NCI-H2029 (cell line): ENCODE results near the gene OR4N5.
"Not testable (repeated sequence)": the region's sequence is repeated elsewhere in the genome, so short reads cannot be mapped to it uniquely, and the experiment has no call there.

Experiments used
- DNase-seq: peaks from one replicate; lab custom pipeline; 2025; lab: John Stamatoyannopoulos, UW

OR4N5 gene

GRCh38 chr14:20138520-20138919 is at the start of gene OR4N5:
OR4N5 (plus strand) TSS chr14:20138820; CDS start chr14:20143736, 4,916 bp downstream.
- DNase-seq, result no peak

- no peak for DNase-seq
Measured at GRCh38 chr14:20092050-20092449, 46.6 kb upstream of the OR4N5 start.

GRCh38 chr14:20093442-20093841 is 45.2 kb upstream of the OR4N5 start:
- DNase-seq, result no peak

- not testable (repeated sequence) for DNase-seq
Measured at GRCh38 chr14:20098926-20099770, 39.5 kb upstream of the OR4N5 start.

- DNase-seq, result no peak
Measured at GRCh38 chr14:20110438-20110837, 28.2 kb upstream of the OR4N5 start, which contains the start of gene OR4K17. OR4K17 (plus strand) TSS chr14:20110739; CDS start chr14:20117500, 6,761 bp downstream.

- DNase-seq, result no peak
Measured at GRCh38 chr14:20112321-20112720, 26.3 kb upstream of the OR4N5 start.

- no peak for DNase-seq
Measured at GRCh38 chr14:20116748-20117147, 21.9 kb upstream of the OR4N5 start.

- DNase-seq, result no peak
Measured at GRCh38 chr14:20118795-20119194, 19.8 kb upstream of the OR4N5 start.

GRCh38 chr14:20143911-20144310 is 5.3 kb downstream of the OR4N5 start:
- no peak for DNase-seq

GRCh38 chr14:20144820-20145219 is 6.2 kb downstream of the OR4N5 start:
- DNase-seq, result no peak

GRCh38 chr14:20164462-20164861 is 25.8 kb downstream of the OR4N5 start:
- DNase-seq, result no peak

GRCh38 chr14:20167091-20167490 is 28.5 kb downstream of the OR4N5 start:
- no peak for DNase-seq

- not testable (repeated sequence) for DNase-seq
Measured at GRCh38 chr14:20169852-20170251, 31.2 kb downstream of the OR4N5 start.

GRCh38 chr14:20174205-20174604 is 35.6 kb downstream of the OR4N5 start:
- not testable (repeated sequence) for DNase-seq

- no peak for DNase-seq
Measured at GRCh38 chr14:20176330-20176729, 37.7 kb downstream of the OR4N5 start.

- DNase-seq, result no peak
Measured at GRCh38 chr14:20177433-20177974, 38.9 kb downstream of the OR4N5 start.

GRCh38 chr14:20179218-20179617 is 40.6 kb downstream of the OR4N5 start:
- DNase-seq, result no peak

- no peak for DNase-seq
Measured at GRCh38 chr14:20179880-20180279, 41.3 kb downstream of the OR4N5 start.

- no peak for DNase-seq
Measured at GRCh38 chr14:20180486-20180885, 41.9 kb downstream of the OR4N5 start.

- no peak for DNase-seq
Measured at GRCh38 chr14:20184181-20184580, 45.6 kb downstream of the OR4N5 start.

GRCh38 chr14:20190596-20190995 is 52.0 kb downstream of the OR4N5 start, which contains the start of gene OR11G2:
OR11G2 (plus strand) TSS chr14:20190896; CDS start chr14:20197438, 6,542 bp downstream.
- no peak for DNase-seq

GRCh38 chr14:20191396-20191795 is 52.8 kb downstream of the OR4N5 start:
- DNase-seq, result no peak

- no peak for DNase-seq
Measured at GRCh38 chr14:20194101-20194500, 55.5 kb downstream of the OR4N5 start.
